ACHN (cell line): Measurements from ENCODE around the gene SLC16A6.
A peak's percentile ranks its signal among the peaks of the same experiment; 100 is the strongest.
"Not testable (repeated sequence)": the region's sequence is repeated elsewhere in the genome, so short reads cannot be mapped to it uniquely, and the experiment has no call there.

ENCODE experiments used
- DNase-seq: peaks from one replicate; pipeline ENCODE4 v3.0.0-alpha.2; 2015
- in situ Hi-C: cut with HindIII; loops from 2 replicates; pipeline ENCODE4 v1.10.0; 2017; ENCODE audit warnings: low sequenced_read_pairs, low pct_ligation_motif_present, low pct_unique_long_range_greater_than_20kb

The SLC16A6 gene

GRCh38 chr17:68290955-68291835 is at the start of gene SLC16A6, which contains the start of gene ARSG:
Gene SLC16A6 (minus strand): TSS chr17:68291127. CDS start chr17:68278320, 12,807 bp downstream.
Gene ARSG (plus strand): TSS chr17:68291495. CDS start chr17:68307494, 15,999 bp downstream.
- in situ Hi-C loops, result no loop called here
- peak; percentile 76 for DNase-seq

GRCh38 chr17:68334393-68334792 is 43.5 kb upstream of the SLC16A6 start:
- DNase-seq, result no peak
- in situ Hi-C loops, result no loop called here

- in situ Hi-C loops, DNase-seq: not testable (repeated sequence)
Measured at GRCh38 chr17:68331932-68332331, 41.0 kb upstream of the SLC16A6 start.

- no peak for DNase-seq
- in situ Hi-C loops, result no loop called here
Measured at GRCh38 chr17:68329331-68329730, 38.4 kb upstream of the SLC16A6 start.

- in situ Hi-C loops, result no loop called here
- no peak for DNase-seq
Measured at GRCh38 chr17:68328676-68329075, 37.7 kb upstream of the SLC16A6 start.

- in situ Hi-C loops, result no loop called here
- no peak for DNase-seq
Measured at GRCh38 chr17:68327823-68328557, 37.1 kb upstream of the SLC16A6 start.

GRCh38 chr17:68326681-68327080 is 35.8 kb upstream of the SLC16A6 start:
- in situ Hi-C loops, result no loop called here
- DNase-seq, result no peak

GRCh38 chr17:68325961-68326360 is 35.0 kb upstream of the SLC16A6 start:
- in situ Hi-C loops, result no loop called here
- no peak for DNase-seq

- DNase-seq, result no peak
- in situ Hi-C loops, result no loop called here
Measured at GRCh38 chr17:68324654-68325336, 33.9 kb upstream of the SLC16A6 start.

GRCh38 chr17:68324114-68324513 is 33.2 kb upstream of the SLC16A6 start:
- in situ Hi-C loops, result no loop called here
- DNase-seq, result no peak

GRCh38 chr17:68322630-68323029 is 31.7 kb upstream of the SLC16A6 start:
- in situ Hi-C loops, result no loop called here
- no peak for DNase-seq

- in situ Hi-C loops, result no loop called here
- no peak for DNase-seq
Measured at GRCh38 chr17:68321556-68321954, 30.6 kb upstream of the SLC16A6 start.

GRCh38 chr17:68320943-68321555 is 30.1 kb upstream of the SLC16A6 start:
- in situ Hi-C loops, result no loop called here
- no peak for DNase-seq

- in situ Hi-C loops, result no loop called here
- no peak for DNase-seq
Measured at GRCh38 chr17:68320311-68320865, 29.5 kb upstream of the SLC16A6 start.

GRCh38 chr17:68319410-68320162 is 28.7 kb upstream of the SLC16A6 start:
- no peak for DNase-seq
- in situ Hi-C loops, result no loop called here

- in situ Hi-C loops, result no loop called here
- peak; percentile 76 for DNase-seq
Measured at GRCh38 chr17:68318103-68318991, 27.4 kb upstream of the SLC16A6 start.

GRCh38 chr17:68317458-68317857 is 26.5 kb upstream of the SLC16A6 start:
- in situ Hi-C loops, result no loop called here
- no peak for DNase-seq
